ENCODE results near the gene DNAJC16. TPM values are rescaled to one million over a fixed set of nuclear protein-coding genes. Genes with fewer than 3 reads are reported as not detected.

The DNAJC16 gene
- total and polyA plus RNA-seq, 2 of the 13 experiments (the other 11 are each of a cell fraction or from before 2014, with no cell fraction given): 11.4 to 15.4 TPM

DNA sequence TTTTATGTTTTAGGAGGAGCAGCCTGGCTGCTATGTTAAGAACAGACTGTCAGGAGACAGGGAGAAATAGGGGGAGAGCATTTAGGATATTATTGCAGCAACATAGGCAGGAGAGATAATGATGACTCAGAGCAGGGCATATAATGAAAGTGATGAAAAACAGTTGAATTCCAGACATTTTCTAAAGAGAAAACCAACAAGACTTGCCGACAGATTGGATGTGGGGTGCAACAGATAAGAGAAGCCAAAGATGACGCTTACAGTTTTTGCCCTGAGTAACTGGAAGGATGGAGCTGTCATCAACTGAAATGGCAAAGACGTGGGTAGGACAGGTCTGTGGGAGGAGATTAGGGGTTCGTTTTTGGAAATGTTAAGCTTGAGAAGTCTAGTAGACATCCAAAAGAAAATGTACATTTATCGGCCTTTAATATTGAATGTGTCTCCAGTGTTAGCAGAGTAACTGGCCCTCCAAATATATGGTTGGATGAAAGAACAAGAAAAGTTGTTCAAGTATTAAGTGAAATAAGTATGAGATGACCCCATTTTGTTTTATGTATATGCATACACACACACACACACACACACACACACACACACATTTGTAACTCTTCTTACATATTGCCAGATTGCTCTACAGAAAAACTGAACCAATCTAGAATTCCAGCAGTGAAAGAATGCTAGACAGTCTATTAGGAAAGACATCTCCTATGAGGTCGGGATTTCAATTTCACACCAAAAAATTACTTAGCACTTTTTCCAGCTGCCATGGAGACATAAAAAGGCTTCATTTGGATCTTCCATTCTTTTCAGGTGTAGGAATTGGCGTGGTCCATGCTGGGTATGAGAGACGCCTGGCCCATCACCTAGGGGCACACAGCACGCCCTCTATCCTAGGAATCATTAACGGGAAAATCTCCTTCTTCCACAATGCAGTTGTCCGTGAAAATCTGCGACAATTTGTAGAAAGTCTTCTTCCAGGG, 17.2 kb downstream of the DNAJC16 start:
- Histone ChIP-seq H3K4me3 (replicated peaks in 1 of 3; ENCODE audit: insufficient read depth in 1 of 3, low read depth in 2 of 3, low read length in 3 of 3) (no peak overlapping the region), H3K36me3 (replicated peaks in 1 of 2; ENCODE audit: control insufficient read depth in 1 of 2, insufficient read depth in 2 of 2, low read length in 2 of 2) (peaks cover 10 to 51% of the 10 kb centered on the region in 2 experiments), H3K27me3 (ENCODE audit: control insufficient read depth in 1 of 2, insufficient read depth in 2 of 2, low read length in 2 of 2) (no peaks in the 10 kb centered on the region), H3K9ac (ENCODE audit: insufficient read depth, low read depth, low read length) (no peak overlapping the region), H2AFZ (ENCODE audit: low read length) (no peak overlapping the region), H3K4me1 (ENCODE audit: insufficient read depth, low read length) (peaks cover 7% of the 10 kb centered on the region), H3K9me3 (ENCODE audit: low read length) (no peaks in the 10 kb centered on the region), H4K20me1 (ENCODE audit: insufficient read depth, low read length) (no peaks in the 10 kb centered on the region), H3K79me2 (ENCODE audit: insufficient read depth, low read length) (no peaks in the 10 kb centered on the region), H3K4me2 (ENCODE audit: low read depth, low read length) (no peak overlapping the region), H3K27ac (ENCODE audit: extremely low read length, insufficient read depth, low read length) (no peak overlapping the region)
- ChIA-PET CTCF (ENCODE audit: low intra/inter-chr PET ratio, low total read pairs) (no interaction called here), POLR2A (no interaction called here)
- no peak for ATAC-seq
- whole genome bisulfite sequencing (ENCODE audit: low lambda C conversion rate): 92% methylated on average over 12 of the region's 12 CpGs
- no peak for FAIRE-seq
- intact Hi-C loops (cut with micrococcal nuclease; ENCODE audit: unreplicated experiment) (no loop called here), in situ Hi-C loops (cut with HindIII; ENCODE audit: extremely low pct_ligation_motif_present, low pct_unique_long_range_greater_than_20kb) (no loop called here)
- DNase-seq (ENCODE audit: low spot score): no peak
- no TSS peak for BruUV-seq (replicated peaks)
- TF ChIP-seq, protein P1, sequence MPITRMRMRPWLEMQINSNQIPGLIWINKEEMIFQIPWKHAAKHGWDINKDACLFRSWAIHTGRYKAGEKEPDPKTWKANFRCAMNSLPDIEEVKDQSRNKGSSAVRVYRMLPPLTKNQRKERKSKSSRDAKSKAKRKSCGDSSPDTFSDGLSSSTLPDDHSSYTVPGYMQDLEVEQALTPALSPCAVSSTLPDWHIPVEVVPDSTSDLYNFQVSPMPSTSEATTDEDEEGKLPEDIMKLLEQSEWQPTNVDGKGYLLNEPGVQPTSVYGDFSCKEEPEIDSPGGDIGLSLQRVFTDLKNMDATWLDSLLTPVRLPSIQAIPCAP (CRISPR knock-in tag; IDR thresholded peaks at IDR 0.05; ENCODE audit: low read depth): no peak
- no peak for TF ChIP-seq RBAK (CRISPR knock-in tag; IDR thresholded peaks at IDR 0.05)
- no peak for TF ChIP-seq HDAC6 (IDR thresholded peaks at IDR 0.05; ENCODE audit: low read depth, low read length)
- no peak for TF ChIP-seq ZNF543 (CRISPR knock-in tag; IDR thresholded peaks at IDR 0.05)
- no peak for TF ChIP-seq PRPF4 (IDR thresholded peaks at IDR 0.05; ENCODE audit: low read depth, low read length, poor library complexity, severe bottlenecking)
- TF ChIP-seq, protein P2, sequence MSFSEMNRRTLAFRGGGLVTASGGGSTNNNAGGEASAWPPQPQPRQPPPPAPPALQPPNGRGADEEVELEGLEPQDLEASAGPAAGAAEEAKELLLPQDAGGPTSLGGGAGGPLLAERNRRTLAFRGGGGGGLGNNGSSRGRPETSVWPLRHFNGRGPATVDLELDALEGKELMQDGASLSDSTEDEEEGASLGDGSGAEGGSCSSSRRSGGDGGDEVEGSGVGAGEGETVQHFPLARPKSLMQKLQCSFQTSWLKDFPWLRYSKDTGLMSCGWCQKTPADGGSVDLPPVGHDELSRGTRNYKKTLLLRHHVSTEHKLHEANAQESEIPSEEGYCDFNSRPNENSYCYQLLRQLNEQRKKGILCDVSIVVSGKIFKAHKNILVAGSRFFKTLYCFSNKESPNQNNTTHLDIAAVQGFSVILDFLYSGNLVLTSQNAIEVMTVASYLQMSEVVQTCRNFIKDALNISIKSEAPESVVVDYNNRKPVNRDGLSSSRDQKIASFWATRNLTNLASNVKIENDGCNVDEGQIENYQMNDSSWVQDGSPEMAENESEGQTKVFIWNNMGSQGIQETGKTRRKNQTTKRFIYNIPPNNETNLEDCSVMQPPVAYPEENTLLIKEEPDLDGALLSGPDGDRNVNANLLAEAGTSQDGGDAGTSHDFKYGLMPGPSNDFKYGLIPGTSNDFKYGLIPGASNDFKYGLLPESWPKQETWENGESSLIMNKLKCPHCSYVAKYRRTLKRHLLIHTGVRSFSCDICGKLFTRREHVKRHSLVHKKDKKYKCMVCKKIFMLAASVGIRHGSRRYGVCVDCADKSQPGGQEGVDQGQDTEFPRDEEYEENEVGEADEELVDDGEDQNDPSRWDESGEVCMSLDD (CRISPR knock-in tag; IDR thresholded peaks at IDR 0.05; ENCODE audit: borderline replicate concordance): no peak
- TF ChIP-seq NFE2 (CRISPR knock-in tag; IDR thresholded peaks at IDR 0.05): no peak
- TF ChIP-seq, protein P3, sequence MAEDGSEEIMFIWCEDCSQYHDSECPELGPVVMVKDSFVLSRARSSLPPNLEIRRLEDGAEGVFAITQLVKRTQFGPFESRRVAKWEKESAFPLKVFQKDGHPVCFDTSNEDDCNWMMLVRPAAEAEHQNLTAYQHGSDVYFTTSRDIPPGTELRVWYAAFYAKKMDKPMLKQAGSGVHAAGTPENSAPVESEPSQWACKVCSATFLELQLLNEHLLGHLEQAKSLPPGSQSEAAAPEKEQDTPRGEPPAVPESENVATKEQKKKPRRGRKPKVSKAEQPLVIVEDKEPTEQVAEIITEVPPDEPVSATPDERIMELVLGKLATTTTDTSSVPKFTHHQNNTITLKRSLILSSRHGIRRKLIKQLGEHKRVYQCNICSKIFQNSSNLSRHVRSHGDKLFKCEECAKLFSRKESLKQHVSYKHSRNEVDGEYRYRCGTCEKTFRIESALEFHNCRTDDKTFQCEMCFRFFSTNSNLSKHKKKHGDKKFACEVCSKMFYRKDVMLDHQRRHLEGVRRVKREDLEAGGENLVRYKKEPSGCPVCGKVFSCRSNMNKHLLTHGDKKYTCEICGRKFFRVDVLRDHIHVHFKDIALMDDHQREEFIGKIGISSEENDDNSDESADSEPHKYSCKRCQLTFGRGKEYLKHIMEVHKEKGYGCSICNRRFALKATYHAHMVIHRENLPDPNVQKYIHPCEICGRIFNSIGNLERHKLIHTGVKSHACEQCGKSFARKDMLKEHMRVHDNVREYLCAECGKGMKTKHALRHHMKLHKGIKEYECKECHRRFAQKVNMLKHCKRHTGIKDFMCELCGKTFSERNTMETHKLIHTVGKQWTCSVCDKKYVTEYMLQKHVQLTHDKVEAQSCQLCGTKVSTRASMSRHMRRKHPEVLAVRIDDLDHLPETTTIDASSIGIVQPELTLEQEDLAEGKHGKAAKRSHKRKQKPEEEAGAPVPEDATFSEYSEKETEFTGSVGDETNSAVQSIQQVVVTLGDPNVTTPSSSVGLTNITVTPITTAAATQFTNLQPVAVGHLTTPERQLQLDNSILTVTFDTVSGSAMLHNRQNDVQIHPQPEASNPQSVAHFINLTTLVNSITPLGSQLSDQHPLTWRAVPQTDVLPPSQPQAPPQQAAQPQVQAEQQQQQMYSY (CRISPR knock-in tag; IDR thresholded peaks at IDR 0.05): no peak

All from HepG2 (cell line).